ENCODE measurements around the gene AMZ2.

DNA sequence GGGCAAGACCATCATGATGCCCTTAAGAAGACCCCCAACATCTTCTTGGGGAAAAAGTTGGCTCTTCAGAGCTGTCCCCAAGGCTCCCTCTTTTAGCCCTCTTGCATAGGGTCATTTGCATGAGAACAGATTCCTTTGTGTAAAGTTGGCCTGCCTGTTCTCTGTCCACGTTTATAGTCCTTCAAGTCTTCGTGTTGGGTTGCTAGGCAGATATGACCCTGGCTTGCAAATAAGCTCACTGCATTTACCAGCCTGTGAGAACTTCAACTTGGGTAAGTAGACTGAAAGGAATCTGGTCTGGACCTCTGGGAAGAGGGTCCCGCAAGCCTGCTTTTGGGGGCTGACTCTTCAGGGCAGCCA is 46.3 kb downstream of the AMZ2 start:
- TF ChIP-seq, protein P1, sequence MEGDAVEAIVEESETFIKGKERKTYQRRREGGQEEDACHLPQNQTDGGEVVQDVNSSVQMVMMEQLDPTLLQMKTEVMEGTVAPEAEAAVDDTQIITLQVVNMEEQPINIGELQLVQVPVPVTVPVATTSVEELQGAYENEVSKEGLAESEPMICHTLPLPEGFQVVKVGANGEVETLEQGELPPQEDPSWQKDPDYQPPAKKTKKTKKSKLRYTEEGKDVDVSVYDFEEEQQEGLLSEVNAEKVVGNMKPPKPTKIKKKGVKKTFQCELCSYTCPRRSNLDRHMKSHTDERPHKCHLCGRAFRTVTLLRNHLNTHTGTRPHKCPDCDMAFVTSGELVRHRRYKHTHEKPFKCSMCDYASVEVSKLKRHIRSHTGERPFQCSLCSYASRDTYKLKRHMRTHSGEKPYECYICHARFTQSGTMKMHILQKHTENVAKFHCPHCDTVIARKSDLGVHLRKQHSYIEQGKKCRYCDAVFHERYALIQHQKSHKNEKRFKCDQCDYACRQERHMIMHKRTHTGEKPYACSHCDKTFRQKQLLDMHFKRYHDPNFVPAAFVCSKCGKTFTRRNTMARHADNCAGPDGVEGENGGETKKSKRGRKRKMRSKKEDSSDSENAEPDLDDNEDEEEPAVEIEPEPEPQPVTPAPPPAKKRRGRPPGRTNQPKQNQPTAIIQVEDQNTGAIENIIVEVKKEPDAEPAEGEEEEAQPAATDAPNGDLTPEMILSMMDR (conservative IDR thresholded peaks at IDR 0.05): no peak
- TF ChIP-seq EZH2 (IDR thresholded peaks at IDR 0.05; ENCODE audit: low read depth): no peak
